Trophoblast cell (in vitro differentiated cells and primary cell): Measurements from ENCODE around the gene MYO1F.

Experiments used
- DNase-seq, 2 donors: peaks; one replicate each; pipeline ENCODE4 v3.0.0-alpha.2; 2016
- H2AFZ ChIP-seq: 2 replicates; pipeline ENCODE4 v1.6.1; 2013; ENCODE audit warnings: low read length, moderate library complexity, mild to moderate bottlenecking; ENCODE audit not compliant: insufficient read depth, poor library complexity
- H2AK5ac ChIP-seq: 2 replicates; pipeline ENCODE4 v1.6.1; 2013; ENCODE audit warnings: mild to moderate bottlenecking, low read length
- H2BK120ac ChIP-seq: 2 replicates; pipeline ENCODE4 v1.6.1; 2013; ENCODE audit warnings: low read length, mild to moderate bottlenecking, moderate library complexity; ENCODE audit not compliant: insufficient read depth, poor library complexity
- H2BK12ac ChIP-seq: 2 replicates; pipeline ENCODE4 v1.6.1; 2013; ENCODE audit warnings: mild to moderate bottlenecking, low read length, moderate library complexity
- H2BK5ac ChIP-seq: 2 replicates; pipeline ENCODE4 v1.6.1; 2013; ENCODE audit warnings: low read length, low read depth, moderate library complexity, mild to moderate bottlenecking; ENCODE audit not compliant: poor library complexity
- H3K14ac ChIP-seq: 2 replicates; pipeline ENCODE4 v1.6.1; 2013; ENCODE audit warnings: mild to moderate bottlenecking, low read length
- H3K18ac ChIP-seq: 2 replicates; pipeline ENCODE4 v1.6.1; 2013; ENCODE audit warnings: mild to moderate bottlenecking, low read length
- H3K23ac ChIP-seq: 2 replicates; pipeline ENCODE4 v1.6.1; 2013; ENCODE audit warnings: low read length
- H3K27ac ChIP-seq: 2 replicates; pipeline ENCODE4 v1.5.1; 2013; ENCODE audit warnings: low read depth, mild to moderate bottlenecking, inconsistent platforms, low read length, moderate library complexity
- H3K27me3 ChIP-seq: 2 replicates; pipeline ENCODE4 v1.6.1; 2013; ENCODE audit warnings: inconsistent platforms, mild to moderate bottlenecking, low read length, moderate library complexity; ENCODE audit not compliant: insufficient read depth
- H3K36me3 ChIP-seq, 2 experiments: 1 replicate in 1 of 2; 2 replicates in 1 of 2; pipeline ENCODE4 v1.6.1; 2013; ENCODE audit warnings: low read length in 2 of 2, mild to moderate bottlenecking in 2 of 2, moderate library complexity in 1 of 2; ENCODE audit not compliant: insufficient read depth in 2 of 2, control insufficient read depth in 1 of 2
- H3K4ac ChIP-seq: 2 replicates; pipeline ENCODE4 v1.6.1; 2013; ENCODE audit warnings: low read depth, mild to moderate bottlenecking, low read length, moderate library complexity
- H3K4me1 ChIP-seq, 2 experiments: 1 replicate in 1 of 2; 2 replicates in 1 of 2; pipeline ENCODE4 v1.6.1; 2013; ENCODE audit warnings: low read length in 2 of 2, mild to moderate bottlenecking in 2 of 2, moderate library complexity in 1 of 2; ENCODE audit not compliant: insufficient read depth in 2 of 2, control insufficient read depth in 1 of 2
- H3K4me2 ChIP-seq: 2 replicates; pipeline ENCODE4 v1.6.1; 2013; ENCODE audit warnings: inconsistent platforms, mild to moderate bottlenecking, low read length, moderate library complexity
- H3K4me3 ChIP-seq: 2 replicates; pipeline ENCODE4 v1.5.1; 2013; ENCODE audit warnings: mild to moderate bottlenecking, low read depth, low read length, inconsistent platforms
- H3K79me1 ChIP-seq: one replicate; pipeline ENCODE4 v1.6.1; 2013; ENCODE audit warnings: low read length
- H3K79me2 ChIP-seq: 2 replicates; pipeline ENCODE4 v1.6.1; 2013; ENCODE audit warnings: low read length, mild to moderate bottlenecking; ENCODE audit not compliant: control insufficient read depth, insufficient read depth, poor library complexity
- H3K9ac ChIP-seq: 2 replicates; pipeline ENCODE4 v1.6.1; 2013; ENCODE audit warnings: mild to moderate bottlenecking, low read length
- H3K9me3 ChIP-seq: 2 replicates; pipeline ENCODE4 v1.6.1; 2013; ENCODE audit warnings: low read depth, mild to moderate bottlenecking, control low read depth, inconsistent platforms, low read length; ENCODE audit not compliant: insufficient read depth
- H4K12ac ChIP-seq: 2 replicates; pipeline ENCODE4 v1.6.1; 2013; ENCODE audit warnings: low read depth, mild to moderate bottlenecking, low read length, moderate library complexity
- H4K8ac ChIP-seq: 2 replicates; pipeline ENCODE4 v1.6.1; 2013; ENCODE audit warnings: low read depth, mild to moderate bottlenecking, low read length, moderate library complexity
- H4K91ac ChIP-seq: one replicate; pipeline ENCODE4 v1.6.1; 2013; ENCODE audit warnings: low read depth, mild to moderate bottlenecking, low read length, moderate library complexity
- WGBS: extraction: QIAGEN DNeasy Blood & Tissue Kit; methylation state at CpG from one replicate; pipeline ENCODE4 v1.1.7; 2013; ENCODE audit warnings: missing lambda C conversion rate; ENCODE audit not compliant: insufficient read length, insufficient coverage; ENCODE audit errors: extremely low coverage; 5-methylcytosine and 5-hydroxymethylcytosine counted together

Gene MYO1F

GRCh38 chr19:8600816-8601215 is 23.6 kb upstream of the MYO1F start:
- WGBS = no CpG with 5 or more reads among the region's 16 CpGs

GRCh38 chr19:8600064-8600463 is 22.8 kb upstream of the MYO1F start:
- no peak overlapping the region for H3K9ac ChIP-seq
- H4K91ac ChIP-seq = no peak overlapping the region
- peaks cover 5% of the 10 kb centered on the region for H3K9me3 ChIP-seq
- H3K4me2 ChIP-seq = no peak overlapping the region
- H3K27ac ChIP-seq = no peak overlapping the region
- no peak overlapping the region for H4K12ac ChIP-seq
- H2AFZ ChIP-seq = no peak overlapping the region
- no peak overlapping the region for H3K18ac ChIP-seq
- peaks cover 14 to 15% of the 10 kb centered on the region in 2 experiments for H3K36me3 ChIP-seq
- no peaks in the 10 kb centered on the region for H3K79me2 ChIP-seq
- no peaks in the 10 kb centered on the region for H3K27me3 ChIP-seq
- H3K4me1 ChIP-seq = no peaks in the 10 kb centered on the region
- no peak overlapping the region for H2BK5ac ChIP-seq
- WGBS = no CpG with 5 or more reads among the region's 2 CpGs
- no peak overlapping the region for H3K23ac ChIP-seq
- no peak overlapping the region for H2AK5ac ChIP-seq
- no peak overlapping the region for H4K8ac ChIP-seq
- H3K79me1 ChIP-seq = no peaks in the 10 kb centered on the region
- no peak overlapping the region for H2BK12ac ChIP-seq
- no peak overlapping the region for H3K4ac ChIP-seq
- H2BK120ac ChIP-seq = no peak overlapping the region
- H3K14ac ChIP-seq = no peak overlapping the region
- DNase-seq = no peak
- no peak overlapping the region for H3K4me3 ChIP-seq

More at GRCh38 chr19:8600816-8601215, 23.6 kb upstream of the MYO1F start:
- peaks cover 8% of the 10 kb centered on the region for H3K9me3 ChIP-seq
- H2BK12ac ChIP-seq = no peak overlapping the region
- H3K18ac ChIP-seq = no peak overlapping the region
- H3K4me1 ChIP-seq = no peaks in the 10 kb centered on the region
- no peak overlapping the region for H2BK5ac ChIP-seq
- DNase-seq = no peak
- no peak overlapping the region for H3K23ac ChIP-seq
- no peak overlapping the region for H4K8ac ChIP-seq
- H3K4me2 ChIP-seq = no peak overlapping the region
- H3K79me1 ChIP-seq = no peaks in the 10 kb centered on the region
- H2AK5ac ChIP-seq = no peak overlapping the region
- no peaks in the 10 kb centered on the region for H3K27me3 ChIP-seq
- H3K4ac ChIP-seq = no peak overlapping the region
- H3K79me2 ChIP-seq = no peaks in the 10 kb centered on the region
- no peak overlapping the region for H3K14ac ChIP-seq
- no peak overlapping the region for H3K27ac ChIP-seq
- no peak overlapping the region for H3K4me3 ChIP-seq
- H3K9ac ChIP-seq = no peak overlapping the region
- H4K12ac ChIP-seq = no peak overlapping the region
- H2BK120ac ChIP-seq = no peak overlapping the region
- H3K36me3 ChIP-seq = peaks cover 15 to 16% of the 10 kb centered on the region in 2 experiments
- no peak overlapping the region for H2AFZ ChIP-seq
- H4K91ac ChIP-seq = no peak overlapping the region

- no CpG with 5 or more reads among the region's 23 CpGs for WGBS
- no peak overlapping the region for H4K91ac ChIP-seq
- no peak overlapping the region for H2BK5ac ChIP-seq
- peaks cover 3 to 6% of the 10 kb centered on the region in 2 experiments for H3K4me1 ChIP-seq
- no peak overlapping the region for H3K27ac ChIP-seq
- H3K4me3 ChIP-seq = no peak overlapping the region
- H2BK12ac ChIP-seq = no peak overlapping the region
- no peaks in the 10 kb centered on the region for H3K79me2 ChIP-seq
- no peak overlapping the region for H4K12ac ChIP-seq
- DNase-seq = no peak
- H3K9me3 ChIP-seq = peaks cover 4% of the 10 kb centered on the region
- no peak overlapping the region for H3K9ac ChIP-seq
- no peak overlapping the region for H3K14ac ChIP-seq
- no peak overlapping the region for H3K4ac ChIP-seq
- H3K23ac ChIP-seq = no peak overlapping the region
- no peaks in the 10 kb centered on the region for H3K79me1 ChIP-seq
- peaks cover 7 to 8% of the 10 kb centered on the region in 2 experiments for H3K36me3 ChIP-seq
- no peak overlapping the region for H2AFZ ChIP-seq
- H2BK120ac ChIP-seq = no peak overlapping the region
- no peak overlapping the region for H4K8ac ChIP-seq
- no peak overlapping the region for H3K4me2 ChIP-seq
- H3K27me3 ChIP-seq = peaks cover 5% of the 10 kb centered on the region
- H2AK5ac ChIP-seq = no peak overlapping the region
- H3K18ac ChIP-seq = no peak overlapping the region
Observed at GRCh38 chr19:8596168-8596567, 18.9 kb upstream of the MYO1F start.

GRCh38 chr19:8595651-8596050 is 18.4 kb upstream of the MYO1F start:
- Histone ChIP-seq H3K14ac (no peak overlapping the region), H3K79me1 (no peaks in the 10 kb centered on the region), H3K36me3 (peaks cover 7 to 8% of the 10 kb centered on the region in 2 experiments), H2BK120ac (no peak overlapping the region), H3K18ac (no peak overlapping the region), H3K9ac (no peak overlapping the region), H2BK5ac (no peak overlapping the region), H3K4me1 (peaks cover 3 to 6% of the 10 kb centered on the region in 2 experiments), H3K4ac (no peak overlapping the region), H3K23ac (no peak overlapping the region), H4K12ac (no peak overlapping the region), H2BK12ac (no peak overlapping the region), H4K8ac (no peak overlapping the region), H3K9me3 (peaks cover 4% of the 10 kb centered on the region), H3K27ac (no peak overlapping the region), H3K27me3 (peaks cover 7% of the 10 kb centered on the region), H3K4me3 (no peak overlapping the region), H2AFZ (no peak overlapping the region), H3K4me2 (no peak overlapping the region), H2AK5ac (no peak overlapping the region), H4K91ac (no peak overlapping the region), H3K79me2 (no peaks in the 10 kb centered on the region)
- DNase-seq = no peak
- no CpG with 5 or more reads among the region's 15 CpGs for whole genome bisulfite sequencing
